IMR-90 (cell line): ENCODE results near the gene CDK15. TPM values are rescaled to one million over a fixed set of nuclear protein-coding genes. Genes with fewer than 3 reads are reported as not detected.
A peak's percentile ranks its signal among the peaks of the same experiment; 100 is the strongest.

ENCODE experiments used
- ATAC-seq: fragments of 200-7000 bp; cut with Tn5 transposase; 2 replicates; pipeline ENCODE4 v1.9.1; 2020; ENCODE audit warnings: low read depth, mild to moderate bottlenecking, moderate library complexity
- BruUV-seq: library from RNA; stranded (reverse); fragments of 400-500 nt; replicated peaks from 2 replicates; lab custom pipeline; 2021; lab: Mats Ljungman, UMichigan
- CTCF ChIA-PET: fragments of 300-600 bp; formaldehyde crosslinking; extraction: SDS; loops from one replicate; lab custom pipeline; 2021; ENCODE audit warnings: antibody characterized with exemption; lab: Yijun Ruan, JAX
- POLR2A ChIA-PET: fragments of 300-600 bp; sonication (Branson Sonifier 250); formaldehyde crosslinking; loops from one replicate; lab custom pipeline; 2022; ENCODE audit warnings: antibody characterized with exemption; ENCODE audit not compliant: unreplicated experiment; lab: Charles Lee
- DNase-seq: peaks from one replicate; pipeline ENCODE4 v3.0.0; 2013
- H2AFZ ChIP-seq: replicated peaks from 2 replicates; pipeline ENCODE3; 2013; ENCODE audit warnings: low read length, mild to moderate bottlenecking; ENCODE audit not compliant: poor library complexity
- H2AK5ac ChIP-seq: 2 replicates; pipeline ENCODE4 v1.6.1; 2013; ENCODE audit warnings: low read depth, low read length, inconsistent platforms
- H2AK9ac ChIP-seq: replicated peaks from 2 replicates; pipeline ENCODE3; 2013; ENCODE audit warnings: mild to moderate bottlenecking, low read depth, low read length, moderate library complexity; ENCODE audit not compliant: poor library complexity
- H2BK120ac ChIP-seq: 2 replicates; pipeline ENCODE4 v1.6.1; 2013; ENCODE audit warnings: low read depth, low read length, inconsistent platforms
- H2BK15ac ChIP-seq: 3 replicates; pipeline ENCODE4 v1.6.1; 2013; ENCODE audit warnings: low read depth, low read length, inconsistent platforms
- H2BK20ac ChIP-seq: 2 replicates; pipeline ENCODE4 v1.6.1; 2013; ENCODE audit warnings: low read depth, mild to moderate bottlenecking, inconsistent platforms, low read length, moderate library complexity
- H2BK5ac ChIP-seq: 2 replicates; pipeline ENCODE4 v1.6.1; 2013; ENCODE audit warnings: mild to moderate bottlenecking, low read depth, low read length, inconsistent platforms; ENCODE audit not compliant: poor library complexity, severe bottlenecking
- H3K14ac ChIP-seq: replicated peaks from 2 replicates; pipeline ENCODE4 v1.6.1; 2013; ENCODE audit warnings: low read depth, low read length, inconsistent platforms
- H3K18ac ChIP-seq: 2 replicates; pipeline ENCODE4 v1.6.1; 2013; ENCODE audit warnings: low read depth, low read length, control low read depth
- H3K23ac ChIP-seq: 2 replicates; pipeline ENCODE4 v1.6.1; 2013; ENCODE audit warnings: low read depth, low read length, inconsistent platforms
- H3K27ac ChIP-seq: 2 replicates; pipeline ENCODE4 v1.5.1; 2013; ENCODE audit warnings: mild to moderate bottlenecking, control low read depth, low read length; ENCODE audit not compliant: insufficient read depth
- H3K27me3 ChIP-seq: 2 replicates; pipeline ENCODE4 v1.6.1; 2013; ENCODE audit warnings: low read length; ENCODE audit not compliant: control insufficient read depth, insufficient read depth
- H3K36me3 ChIP-seq: 2 replicates; pipeline ENCODE4 v1.6.1; 2013; ENCODE audit warnings: low read length, mixed read lengths; ENCODE audit not compliant: control insufficient read depth, insufficient read depth
- H3K4ac ChIP-seq: 2 replicates; pipeline ENCODE4 v1.6.1; 2013; ENCODE audit warnings: low read depth, low read length, inconsistent platforms
- H3K4me1 ChIP-seq: 2 replicates; pipeline ENCODE4 v1.6.1; 2013; ENCODE audit warnings: low read length, mixed read lengths; ENCODE audit not compliant: control insufficient read depth, insufficient read depth
- H3K4me2 ChIP-seq: 2 replicates; pipeline ENCODE4 v1.6.1; 2013; ENCODE audit warnings: low read depth, mild to moderate bottlenecking, control low read depth, low read length, moderate library complexity
- H3K4me3 ChIP-seq: 2 replicates; pipeline ENCODE4 v1.5.1; 2013; ENCODE audit warnings: low read depth, mild to moderate bottlenecking, control low read depth, low read length, moderate library complexity; ENCODE audit not compliant: insufficient read depth
- H3K56ac ChIP-seq: 2 replicates; pipeline ENCODE4 v1.6.1; 2013; ENCODE audit warnings: low read length, inconsistent platforms; ENCODE audit not compliant: insufficient read depth; ENCODE audit errors: extremely low read depth
- H3K79me1 ChIP-seq, 2 experiments: 2 replicates each; pipeline ENCODE4 v1.6.1; 2013; ENCODE audit warnings: low read length in 2 of 2, inconsistent platforms in 1 of 2, low read depth in 1 of 2
- H3K9ac ChIP-seq: 2 replicates; pipeline ENCODE4 v1.6.1; 2013; ENCODE audit warnings: low read depth, low read length, control low read depth
- H3K9me1 ChIP-seq: 2 replicates; pipeline ENCODE4 v1.6.1; 2013; ENCODE audit warnings: low read length, inconsistent platforms; ENCODE audit not compliant: insufficient read depth
- H3K9me3 ChIP-seq: 2 replicates; pipeline ENCODE4 v1.6.1; 2013; ENCODE audit warnings: low read length; ENCODE audit not compliant: control insufficient read depth, insufficient read depth
- H4K20me1 ChIP-seq: 2 replicates; pipeline ENCODE4 v1.6.1; 2013; ENCODE audit warnings: low read length, inconsistent platforms; ENCODE audit not compliant: insufficient read depth
- H4K5ac ChIP-seq: 2 replicates; pipeline ENCODE4 v1.6.1; 2013; ENCODE audit warnings: mild to moderate bottlenecking, low read depth, low read length, control low read depth
- H4K8ac ChIP-seq, 2 experiments: 2 replicates each; pipeline ENCODE4 v1.6.1; 2013; ENCODE audit warnings: low read depth in 2 of 2, low read length in 2 of 2, control low read depth in 1 of 2, inconsistent platforms in 1 of 2
- H4K91ac ChIP-seq: 2 replicates; pipeline ENCODE4 v1.6.1; 2013; ENCODE audit warnings: low read depth, low read length, inconsistent platforms; ENCODE audit not compliant: insufficient read depth
- CEBPB ChIP-seq: IDR thresholded peaks from 2 replicates; pipeline ENCODE4 v1.6.1; 2012; ENCODE audit warnings: low read depth, low read length, improper control_type of control experiment
- SMC3 ChIP-seq: fragments of 150-350 bp; IDR thresholded peaks from 2 replicates; pipeline ENCODE4 v1.6.1; 2016; ENCODE audit warnings: low read depth, mild to moderate bottlenecking, antibody characterized with exemption, low read length, moderate library complexity
- dilution Hi-C: fragments of 300-500 bp; cut with HindIII; formaldehyde crosslinking; loops from one replicate; pipeline ENCODE4 v1.14.3; 2018; ENCODE audit warnings: low sequenced_read_pairs; ENCODE audit not compliant: unreplicated experiment
- in situ Hi-C: fragments of 300-500 bp; cut with MboI; formaldehyde crosslinking; loops from 3 replicates; pipeline ENCODE4 v1.14.3; 2019; ENCODE audit warnings: low sequenced_read_pairs, inconsistent platforms, mixed read lengths
- intact Hi-C: fragments of 100-400 bp; cut with micrococcal nuclease; formaldehyde crosslinking; loops from 2 replicates; pipeline ENCODE4 v1.10.0; 2022
- polyA plus RNA-seq, 3 experiments: library from polyadenylated mRNA; depleted of rRNA; stranded (reverse); fragments of >200 nt; gene quantifications; 2 replicates each; pipeline ENCODE4 v1.2.3, GENCODE V29; 2012; ENCODE audit warnings: low replicate concordance in 1 of 3
- total RNA-seq: library from RNA; depleted of rRNA; stranded (reverse); fragments of >200 nt; gene quantifications from 2 replicates; pipeline ENCODE4 v1.2.3, GENCODE V29; 2012

The CDK15 gene
- total and polyA plus RNA-seq, 2 of the 4 experiments (the other 2 are of a cell fraction): 16.1 to 33.0 TPM

GRCh38 chr2:201847481-201847880 lies 41.1 kb downstream of the CDK15 start:
- Histone ChIP-seq H3K56ac (no peak overlapping the region), H3K27ac (no peak overlapping the region)

More at GRCh38 chr2:201847481-201847880, 41.1 kb downstream of the CDK15 start:
- Histone ChIP-seq H3K18ac (peak overlapping the region; percentile 34; the same call in 1 of the 2 replicates), H2BK20ac (0 out of 2 replicates have a peak overlapping the region, but pooled peaks have one; percentile 13), H4K5ac (no peak overlapping the region), H3K79me1 (peaks cover 0 to 11% of the 10 kb centered on the region in 2 experiments; a peak in 2 of 4 replicates), H4K8ac (peak overlapping the region in 1 of 2 experiments; percentile 44; a peak in 2 of 4 replicates), H2BK5ac (peak overlapping the region; percentile 20), H3K36me3 (no peaks in the 10 kb centered on the region), H3K9me1 (peaks cover 2% of the 10 kb centered on the region; the same call in 1 of the 2 replicates), H4K91ac (peak overlapping the region; percentile 36; the same call in 1 of the 2 replicates), H3K4me1 (peaks cover 7% of the 10 kb centered on the region), H3K4me3 (no peak overlapping the region), H4K20me1 (no peaks in the 10 kb centered on the region), H3K4me2 (no peak overlapping the region), H3K9me3 (no peaks in the 10 kb centered on the region), H2BK120ac (peak overlapping the region; percentile 38), H3K4ac (peak overlapping the region; percentile 60; the same call in 1 of the 2 replicates), H2AK5ac (peak overlapping the region; percentile 82), H3K14ac (peak overlapping the region; percentile 8; the same call in 1 of the 2 replicates), H3K9ac (no peak overlapping the region), H2BK15ac (0 out of 3 replicates have a peak overlapping the region, but pooled peaks have one; percentile 34), H2AK9ac (no peak overlapping the region), H2AFZ (no peak overlapping the region), H3K23ac (no peak overlapping the region), H3K27me3 (no peaks in the 10 kb centered on the region)
- no peak for TF ChIP-seq SMC3
- TF ChIP-seq CEBPB: peak; percentile 51; the same call in 1 of the 2 replicates
- in situ Hi-C loops (no loop called here), dilution Hi-C loops (no loop called here), intact Hi-C loops (no loop called here)
- POLR2A ChIA-PET: no interaction called here
- ATAC-seq (no peak), DNase-seq (peak; percentile 47)
- no TSS peak for BruUV-seq
- CTCF ChIA-PET: no interaction called here
